Suprapubic skin (tissue), 3 donors: Measurements from ENCODE around the gene TMEM8B.

ENCODE experiments used
- POLR2A ChIP-seq, 2 donors: fragments of 450-650 bp; IDR thresholded peaks; one replicate each; pipeline ENCODE4 v1.6.1; 2017; ENCODE audit warnings: antibody characterized with exemption in 2 of 2, mild to moderate bottlenecking in 2 of 2, moderate library complexity in 2 of 2
- TF ChIP-seq, protein P1 (sequence below), 2 donors: fragments of 200-600 bp in 1 of 2; fragments of 450-650 bp in 1 of 2; sonication (generic) in 1 of 2; IDR thresholded peaks; one replicate each; pipeline ENCODE4 v1.5.1; 2016 to 2019; ENCODE audit warnings: antibody characterized with exemption in 2 of 2, mild to moderate bottlenecking in 1 of 2, moderate library complexity in 1 of 2

GRCh38 chr9:35810122-35810521 is 18.9 kb upstream of the TMEM8B start:
- TF ChIP-seq, protein P1, sequence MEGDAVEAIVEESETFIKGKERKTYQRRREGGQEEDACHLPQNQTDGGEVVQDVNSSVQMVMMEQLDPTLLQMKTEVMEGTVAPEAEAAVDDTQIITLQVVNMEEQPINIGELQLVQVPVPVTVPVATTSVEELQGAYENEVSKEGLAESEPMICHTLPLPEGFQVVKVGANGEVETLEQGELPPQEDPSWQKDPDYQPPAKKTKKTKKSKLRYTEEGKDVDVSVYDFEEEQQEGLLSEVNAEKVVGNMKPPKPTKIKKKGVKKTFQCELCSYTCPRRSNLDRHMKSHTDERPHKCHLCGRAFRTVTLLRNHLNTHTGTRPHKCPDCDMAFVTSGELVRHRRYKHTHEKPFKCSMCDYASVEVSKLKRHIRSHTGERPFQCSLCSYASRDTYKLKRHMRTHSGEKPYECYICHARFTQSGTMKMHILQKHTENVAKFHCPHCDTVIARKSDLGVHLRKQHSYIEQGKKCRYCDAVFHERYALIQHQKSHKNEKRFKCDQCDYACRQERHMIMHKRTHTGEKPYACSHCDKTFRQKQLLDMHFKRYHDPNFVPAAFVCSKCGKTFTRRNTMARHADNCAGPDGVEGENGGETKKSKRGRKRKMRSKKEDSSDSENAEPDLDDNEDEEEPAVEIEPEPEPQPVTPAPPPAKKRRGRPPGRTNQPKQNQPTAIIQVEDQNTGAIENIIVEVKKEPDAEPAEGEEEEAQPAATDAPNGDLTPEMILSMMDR (IDR thresholded peaks at IDR 0.05), result no peak
- TF ChIP-seq POLR2A (IDR thresholded peaks at IDR 0.05), result no peak
